Fibroblast of pulmonary artery (primary cell): ENCODE data around the gene PARD3.
"Not testable (repeated sequence)": the region's sequence is repeated elsewhere in the genome, so short reads cannot be mapped to it uniquely, and the experiment has no call there.

ENCODE experiments used
- DNase-seq: peaks from one replicate; pipeline ENCODE4 v3.0.0-alpha.2; 2010; ENCODE audit warnings: low read depth
- H3K4me3 ChIP-seq: replicated peaks from 2 replicates; pipeline ENCODE4 v1.5.1; 2011; ENCODE audit warnings: low read depth, mild to moderate bottlenecking, control low read depth, low read length, moderate library complexity
- CTCF ChIP-seq: IDR thresholded peaks from 2 replicates; pipeline ENCODE4 v1.5.1; 2011; ENCODE audit warnings: mild to moderate bottlenecking, control low read depth, low read length, inconsistent platforms; ENCODE audit errors: missing control alignments

Gene PARD3

DNA sequence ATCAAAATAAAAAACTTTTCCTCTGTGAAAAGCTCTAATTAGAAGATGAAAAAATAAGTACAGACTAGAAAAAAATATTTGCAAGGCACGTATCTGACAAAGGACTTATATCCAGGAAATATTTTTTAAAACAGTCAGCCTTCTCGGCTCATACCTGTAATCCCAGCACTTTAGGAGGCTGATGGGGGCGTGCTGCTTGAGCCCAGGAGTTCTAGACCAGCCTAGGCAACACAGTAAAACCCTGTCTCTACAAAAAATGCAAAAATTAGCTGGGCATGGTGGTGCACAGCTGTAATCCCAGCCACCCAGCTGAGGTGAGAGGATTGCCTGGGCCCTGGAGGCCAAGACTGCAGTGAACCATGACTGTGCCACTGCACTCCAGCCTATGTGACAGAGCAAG lies 542.8 kb downstream of the PARD3 start:
- H3K4me3 ChIP-seq: no peak overlapping the region
- TF ChIP-seq CTCF: no peak

DNA sequence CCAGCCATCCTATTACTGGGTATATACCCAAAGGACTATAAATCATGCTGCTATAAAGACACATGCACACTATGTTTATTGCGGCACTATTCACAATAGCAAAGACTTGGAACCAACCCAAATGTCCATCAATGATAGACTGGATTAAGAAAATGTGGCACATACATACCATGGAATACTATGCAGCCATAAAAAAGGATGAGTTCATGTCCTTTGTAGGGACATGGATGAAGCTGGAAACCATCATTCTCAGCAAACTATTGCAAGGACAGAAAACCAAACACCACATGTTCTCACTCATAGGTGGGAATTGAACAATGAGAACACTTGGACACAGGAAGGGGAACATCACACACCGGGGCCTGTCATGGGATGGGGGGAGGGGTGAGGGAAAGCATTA lies 546.7 kb downstream of the PARD3 start:
- H3K4me3 ChIP-seq, DNase-seq: not testable (repeated sequence)

More for the DNA sequence above, 542.8 kb downstream of the PARD3 start:
- no peak for DNase-seq

GRCh38 chr10:34262985-34263384 lies 552.1 kb downstream of the PARD3 start:
- peak; percentile 33 for DNase-seq
- TF ChIP-seq CTCF: peak; percentile 24
- no peak overlapping the region for H3K4me3 ChIP-seq

GRCh38 chr10:34260904-34261303 lies 554.2 kb downstream of the PARD3 start:
- TF ChIP-seq CTCF: no peak
- no peak overlapping the region for H3K4me3 ChIP-seq
- DNase-seq: no peak

DNA sequence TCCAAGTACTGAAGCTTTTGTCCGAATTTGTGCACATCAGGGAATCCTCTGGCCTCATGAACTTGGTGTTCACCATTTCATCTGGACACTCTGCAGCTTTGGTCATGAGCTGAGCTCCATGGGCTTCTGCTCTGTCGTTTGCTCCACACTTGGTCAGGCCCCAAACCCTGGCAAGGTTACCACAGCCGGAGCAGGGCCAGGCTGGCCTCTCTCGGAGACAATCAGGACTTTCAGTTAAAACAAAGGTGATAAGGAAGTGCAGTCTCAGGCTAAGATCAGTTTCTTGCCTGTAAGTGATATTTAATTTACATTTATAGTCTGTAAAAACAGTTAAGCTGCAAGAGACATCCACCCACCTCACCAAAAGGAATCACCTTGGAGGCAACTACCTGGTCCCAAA lies 558.9 kb downstream of the PARD3 start:
- no peak for TF ChIP-seq CTCF
- DNase-seq: no peak
- H3K4me3 ChIP-seq: no peak overlapping the region

GRCh38 chr10:34255035-34255434 lies 560.1 kb downstream of the PARD3 start:
- DNase-seq: no peak
- TF ChIP-seq CTCF: no peak
- H3K4me3 ChIP-seq: no peak overlapping the region

DNA sequence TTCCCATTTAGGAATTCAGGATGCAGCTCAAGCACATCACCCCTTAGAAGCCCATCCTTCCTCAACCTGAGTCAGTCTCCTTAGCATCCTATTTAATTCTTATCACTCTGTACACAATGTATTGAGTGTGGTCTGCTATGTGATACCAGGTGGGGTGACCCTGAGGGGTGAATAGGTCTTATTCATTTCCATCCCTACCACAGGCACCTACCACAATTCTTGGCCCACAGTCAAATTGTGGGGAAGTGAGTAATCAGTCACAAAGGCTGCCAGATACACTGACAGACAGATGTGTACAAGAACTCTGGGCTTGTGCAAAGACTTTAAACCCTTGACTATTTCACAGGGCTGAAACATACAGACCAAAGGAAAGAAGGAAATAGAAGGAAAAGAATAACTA lies 560.5 kb downstream of the PARD3 start:
- H3K4me3 ChIP-seq: no peak overlapping the region
- no peak for TF ChIP-seq CTCF
- DNase-seq: peak; percentile 66

DNA sequence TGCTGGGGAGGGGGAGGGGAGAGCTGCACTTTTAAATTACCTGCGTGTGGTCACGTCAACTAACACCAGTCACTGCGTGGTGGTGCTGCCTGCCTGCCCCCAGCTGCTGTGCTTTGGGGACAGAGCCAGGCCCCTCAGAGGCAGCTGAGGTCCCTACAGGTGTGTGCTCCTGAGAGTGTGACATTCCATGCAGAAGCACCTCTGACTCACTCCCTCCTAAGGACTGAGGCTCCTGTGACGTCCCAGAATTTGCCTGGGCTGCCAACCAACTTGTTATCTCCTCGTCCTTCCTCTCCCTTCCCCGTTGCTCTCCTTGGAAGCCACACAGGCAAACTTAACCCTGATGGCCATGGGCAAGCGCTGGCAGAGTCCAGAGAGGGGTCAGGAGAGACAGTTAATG lies 563.0 kb downstream of the PARD3 start:
- no peak for TF ChIP-seq CTCF
- H3K4me3 ChIP-seq: no peak overlapping the region
- DNase-seq: peak; percentile 32
